ENCODE data around the gene SLC44A4. TPM values are rescaled to one million over a fixed set of nuclear protein-coding genes. Genes with fewer than 3 reads are reported as not detected.

SLC44A4 gene
- polyA plus RNA-seq, 4 donors, result 2.4 to 53.4 (median 41.4) TPM

Other genes starting within 250 kb of the SLC44A4 start
- gene BAG6, start 226.3 kb downstream of the SLC44A4 start, polyA plus RNA-seq (ENCODE audit: insufficient read length in 4 of 4), result 100 to 1,000 TPM; 186 to 278 (median 241) TPM
- 100 to 1,000 TPM in 2 of 4 donors, 10 to 100 TPM in 2; 10.1 to 106 (median 83.8) TPM for gene APOM, start 223.1 kb downstream of the SLC44A4 start, polyA plus RNA-seq (ENCODE audit: insufficient read length in 4 of 4)
- gene C6orf47, start 218.2 kb downstream of the SLC44A4 start, polyA plus RNA-seq (ENCODE audit: insufficient read length in 4 of 4), result 10 to 100 TPM; 15.8 to 21.1 (median 19.0) TPM
- 10 to 100 TPM; 16.8 to 28.9 (median 24.9) TPM for gene GPANK1, start 214.0 kb downstream of the SLC44A4 start, polyA plus RNA-seq (ENCODE audit: insufficient read length in 4 of 4)
- 100 to 1,000 TPM; 184 to 243 (median 239) TPM for gene CSNK2B, start 212.9 kb downstream of the SLC44A4 start, polyA plus RNA-seq (ENCODE audit: insufficient read length in 4 of 4)
- 10 to 100 TPM; 16.6 to 28.7 (median 20.9) TPM for gene LY6G5B, start 209.0 kb downstream of the SLC44A4 start, polyA plus RNA-seq (ENCODE audit: insufficient read length in 4 of 4)
- gene LY6G5C, start 197.9 kb downstream of the SLC44A4 start, polyA plus RNA-seq (ENCODE audit: insufficient read length in 4 of 4), result 1 to 10 TPM; 1.6 to 5.9 (median 2.6) TPM
- 10 to 100 TPM; 50.1 to 67.5 (median 55.9) TPM for gene ABHD16A, start 175.7 kb downstream of the SLC44A4 start, polyA plus RNA-seq (ENCODE audit: insufficient read length in 4 of 4)
- gene LY6G6F, start 172.1 kb downstream of the SLC44A4 start, polyA plus RNA-seq (ENCODE audit: insufficient read length in 4 of 4), result 1 to 10 TPM in 1 of 4 donors, under 1 TPM in 2, not detected in 1; 0.30 to 1.5 (median 0.52) TPM
- gene LY6G6D, start 163.6 kb downstream of the SLC44A4 start, polyA plus RNA-seq (ENCODE audit: insufficient read length in 4 of 4), result not detected
- under 1 TPM in 3 of 4 donors, not detected in 1; 0.45 to 0.74 (median 0.63) TPM for gene LY6G6C, start 157.3 kb downstream of the SLC44A4 start, polyA plus RNA-seq (ENCODE audit: insufficient read length in 4 of 4)
- gene MPIG6B, start 155.6 kb downstream of the SLC44A4 start, polyA plus RNA-seq (ENCODE audit: insufficient read length in 4 of 4), result 1 to 10 TPM; 1.1 to 2.9 (median 1.4) TPM
- 100 to 1,000 TPM; 150 to 213 (median 182) TPM for gene DDAH2, start 149.7 kb downstream of the SLC44A4 start, polyA plus RNA-seq (ENCODE audit: insufficient read length in 4 of 4)
- 100 to 1,000 TPM; 201 to 309 (median 278) TPM for gene CLIC1, start 142.5 kb downstream of the SLC44A4 start, polyA plus RNA-seq (ENCODE audit: insufficient read length in 4 of 4)
- 10 to 100 TPM; 14.2 to 51.0 (median 25.2) TPM for gene MSH5, start 139.0 kb downstream of the SLC44A4 start, polyA plus RNA-seq (ENCODE audit: insufficient read length in 4 of 4)
- 10 to 100 TPM in 2 of 4 donors, 1 to 10 TPM in 2; 2.7 to 13.0 (median 7.9) TPM for gene SAPCD1, start 116.3 kb downstream of the SLC44A4 start, polyA plus RNA-seq (ENCODE audit: insufficient read length in 4 of 4)
- 10 to 100 TPM in 1 of 4 donors, 1 to 10 TPM in 3; 1.5 to 11.1 (median 5.5) TPM for gene VWA7, start 101.7 kb downstream of the SLC44A4 start, polyA plus RNA-seq (ENCODE audit: insufficient read length in 4 of 4)
- gene VARS1, start 83.2 kb downstream of the SLC44A4 start, polyA plus RNA-seq (ENCODE audit: insufficient read length in 4 of 4), result 10 to 100 TPM; 42.7 to 67.9 (median 60.0) TPM
- 10 to 100 TPM; 71.4 to 84.9 (median 84.3) TPM for gene LSM2, start 72.0 kb downstream of the SLC44A4 start, polyA plus RNA-seq (ENCODE audit: insufficient read length in 4 of 4)
- gene HSPA1L, start 63.7 kb downstream of the SLC44A4 start, polyA plus RNA-seq (ENCODE audit: insufficient read length in 4 of 4), result 1 to 10 TPM; 3.1 to 4.4 (median 3.7) TPM
- 100 to 1,000 TPM in 3 of 4 donors, 10 to 100 TPM in 1; 88.1 to 159 (median 116) TPM for gene HSPA1A, start 63.5 kb downstream of the SLC44A4 start, polyA plus RNA-seq (ENCODE audit: insufficient read length in 4 of 4)
- 100 to 1,000 TPM; 111 to 507 (median 160) TPM for gene HSPA1B, start 51.3 kb downstream of the SLC44A4 start, polyA plus RNA-seq (ENCODE audit: insufficient read length in 4 of 4)
- gene NEU1, start 16.2 kb downstream of the SLC44A4 start, polyA plus RNA-seq (ENCODE audit: insufficient read length in 4 of 4), result 10 to 100 TPM; 23.9 to 77.5 (median 69.9) TPM
- 10 to 100 TPM; 69.0 to 99.0 (median 77.6) TPM for gene EHMT2, start 18.7 kb upstream of the SLC44A4 start, polyA plus RNA-seq (ENCODE audit: insufficient read length in 4 of 4)
- 10 to 100 TPM; 17.7 to 28.9 (median 22.0) TPM for gene ZBTB12, start 23.1 kb upstream of the SLC44A4 start, polyA plus RNA-seq (ENCODE audit: insufficient read length in 4 of 4)
- gene C2, start 48.7 kb upstream of the SLC44A4 start, polyA plus RNA-seq (ENCODE audit: insufficient read length in 4 of 4), result 10 to 100 TPM in 1 of 4 donors, 1 to 10 TPM in 3; 3.1 to 12.4 (median 5.0) TPM
- gene CFB, start 67.1 kb upstream of the SLC44A4 start, polyA plus RNA-seq (ENCODE audit: insufficient read length in 4 of 4), result 10 to 100 TPM in 1 of 4 donors, 1 to 10 TPM in 3; 4.6 to 13.0 (median 6.7) TPM
- gene NELFE, start 80.0 kb upstream of the SLC44A4 start, polyA plus RNA-seq (ENCODE audit: insufficient read length in 4 of 4), result 10 to 100 TPM; 72.5 to 97.9 (median 84.9) TPM
- 10 to 100 TPM; 33.1 to 51.5 (median 39.7) TPM for gene SKIC2, start 80.2 kb upstream of the SLC44A4 start, polyA plus RNA-seq (ENCODE audit: insufficient read length in 4 of 4)
- gene DXO, start 93.1 kb upstream of the SLC44A4 start, polyA plus RNA-seq (ENCODE audit: insufficient read length in 4 of 4), result 10 to 100 TPM; 22.6 to 37.5 (median 30.1) TPM
- 10 to 100 TPM in 3 of 4 donors, 1 to 10 TPM in 1; 8.6 to 26.2 (median 15.2) TPM for gene C4A, start 103.1 kb upstream of the SLC44A4 start, polyA plus RNA-seq (ENCODE audit: insufficient read length in 4 of 4)
- gene C4B, start 135.8 kb upstream of the SLC44A4 start, polyA plus RNA-seq (ENCODE audit: insufficient read length in 4 of 4), result 10 to 100 TPM; 10.3 to 27.3 (median 16.0) TPM
- gene CYP21A2, start 159.4 kb upstream of the SLC44A4 start, polyA plus RNA-seq (ENCODE audit: insufficient read length in 4 of 4), result 1 to 10 TPM in 3 of 4 donors, under 1 TPM in 1; 0.76 to 1.4 (median 1.1) TPM
- gene TNXB, start 230.3 kb upstream of the SLC44A4 start, polyA plus RNA-seq (ENCODE audit: insufficient read length in 4 of 4), result 10 to 100 TPM in 2 of 4 donors, 1 to 10 TPM in 2; 4.6 to 98.0 (median 8.3) TPM
- 100 to 1,000 TPM in 1 of 4 donors, 10 to 100 TPM in 3; 82.5 to 114 (median 85.7) TPM for gene ATF6B, start 249.2 kb upstream of the SLC44A4 start, polyA plus RNA-seq (ENCODE audit: insufficient read length in 4 of 4)

All from left renal pelvis (tissue), 4 donors.